Inflammatory macrophage (primary cell): Measurements from ENCODE around the gene BEGAIN.

ENCODE experiments used
- DNase-seq, 2 donors: peaks; one replicate each; pipeline ENCODE4 v3.0.0-alpha.2; 2020 to 2022
- total RNA-seq, 18 experiments: gene quantifications; one replicate each; lab custom pipeline; 2026; ENCODE audit warnings: mixed read lengths in 6 of 18, inconsistent platforms in 2 of 18; lab: John Stamatoyannopoulos, UW

The BEGAIN gene
- total RNA-seq, result 0.12 to 2.9 (median 0.97) reads per million in 18 experiments

GRCh38 chr14:100587086-100587762 lies at the start of gene BEGAIN:
Gene BEGAIN (minus strand): TSS chr14:100587417. CDS start chr14:100587290, 127 bp downstream.
- no peak for DNase-seq

GRCh38 chr14:100636559-100636958 lies 49.3 kb upstream of the BEGAIN start:
- no peak for DNase-seq

GRCh38 chr14:100634026-100634425 lies 46.8 kb upstream of the BEGAIN start:
- DNase-seq, result no peak

- DNase-seq, result no peak
Measured at GRCh38 chr14:100633406-100633805, 46.2 kb upstream of the BEGAIN start.

- DNase-seq, result no peak
Measured at GRCh38 chr14:100629696-100630095, 42.5 kb upstream of the BEGAIN start.

GRCh38 chr14:100629098-100629497 lies 41.9 kb upstream of the BEGAIN start:
- DNase-seq, result no peak

- no peak for DNase-seq
Measured at GRCh38 chr14:100628225-100628624, 41.0 kb upstream of the BEGAIN start.

- no peak for DNase-seq
Measured at GRCh38 chr14:100626614-100627013, 39.4 kb upstream of the BEGAIN start.

GRCh38 chr14:100623961-100624360 lies 36.7 kb upstream of the BEGAIN start:
- no peak for DNase-seq

GRCh38 chr14:100623557-100623956 lies 36.3 kb upstream of the BEGAIN start:
- no peak for DNase-seq

GRCh38 chr14:100622708-100623485 lies 35.7 kb upstream of the BEGAIN start:
- DNase-seq, result no peak

- DNase-seq, result peak; percentile 76 to 83
Measured at GRCh38 chr14:100622224-100622623, 35.0 kb upstream of the BEGAIN start.

GRCh38 chr14:100621806-100622205 lies 34.6 kb upstream of the BEGAIN start:
- no peak for DNase-seq

GRCh38 chr14:100620255-100621100 lies 33.3 kb upstream of the BEGAIN start:
- no peak for DNase-seq

- peak; percentile 64 to 82 for DNase-seq
Measured at GRCh38 chr14:100619396-100620254, 32.4 kb upstream of the BEGAIN start.

- no peak for DNase-seq
Measured at GRCh38 chr14:100618763-100619320, 31.6 kb upstream of the BEGAIN start.

- DNase-seq, result peak; percentile 78 to 80
Measured at GRCh38 chr14:100618318-100618693, 31.1 kb upstream of the BEGAIN start.

GRCh38 chr14:100617410-100618317 lies 30.4 kb upstream of the BEGAIN start:
- DNase-seq, result peak; percentile 53 to 75

- DNase-seq, result peak; percentile 36 to 43
Measured at GRCh38 chr14:100616854-100617409, 29.7 kb upstream of the BEGAIN start.
